NB4 (cell line): Measurements from ENCODE around the gene IER5.

ENCODE experiments used
- POLR2A ChIP-seq: IDR thresholded peaks from 2 replicates; pipeline ENCODE4 v1.6.1; 2011; ENCODE audit warnings: mild to moderate bottlenecking; ENCODE audit not compliant: insufficient read length; ENCODE audit errors: extremely low read depth
- TF ChIP-seq, protein P1 (sequence below): IDR thresholded peaks from one replicate; pipeline ENCODE4 v1.5.1; 2012; ENCODE audit warnings: low read depth, low read length

GRCh38 chr1:181141431-181141910 lies 53.0 kb downstream of the IER5 start:
- TF ChIP-seq POLR2A: no peak
- TF ChIP-seq, protein P1, sequence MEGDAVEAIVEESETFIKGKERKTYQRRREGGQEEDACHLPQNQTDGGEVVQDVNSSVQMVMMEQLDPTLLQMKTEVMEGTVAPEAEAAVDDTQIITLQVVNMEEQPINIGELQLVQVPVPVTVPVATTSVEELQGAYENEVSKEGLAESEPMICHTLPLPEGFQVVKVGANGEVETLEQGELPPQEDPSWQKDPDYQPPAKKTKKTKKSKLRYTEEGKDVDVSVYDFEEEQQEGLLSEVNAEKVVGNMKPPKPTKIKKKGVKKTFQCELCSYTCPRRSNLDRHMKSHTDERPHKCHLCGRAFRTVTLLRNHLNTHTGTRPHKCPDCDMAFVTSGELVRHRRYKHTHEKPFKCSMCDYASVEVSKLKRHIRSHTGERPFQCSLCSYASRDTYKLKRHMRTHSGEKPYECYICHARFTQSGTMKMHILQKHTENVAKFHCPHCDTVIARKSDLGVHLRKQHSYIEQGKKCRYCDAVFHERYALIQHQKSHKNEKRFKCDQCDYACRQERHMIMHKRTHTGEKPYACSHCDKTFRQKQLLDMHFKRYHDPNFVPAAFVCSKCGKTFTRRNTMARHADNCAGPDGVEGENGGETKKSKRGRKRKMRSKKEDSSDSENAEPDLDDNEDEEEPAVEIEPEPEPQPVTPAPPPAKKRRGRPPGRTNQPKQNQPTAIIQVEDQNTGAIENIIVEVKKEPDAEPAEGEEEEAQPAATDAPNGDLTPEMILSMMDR: no peak
